Skeletal muscle tissue (tissue), 4 donors: Measurements from ENCODE around the gene ITGB1BP1. TPM values are rescaled to one million over a fixed set of nuclear protein-coding genes. Genes with fewer than 3 reads are reported as not detected.

Experiments used
- H3K27ac ChIP-seq: one replicate; pipeline ENCODE4 v1.7.0; 2013; ENCODE audit warnings: mild to moderate bottlenecking, low read depth, low read length, inconsistent platforms
- H3K27me3 ChIP-seq, 3 donors: one replicate each; pipeline ENCODE4 v1.7.0; 2013; ENCODE audit warnings: low read length in 3 of 3; ENCODE audit not compliant: control insufficient read depth in 3 of 3, insufficient read depth in 3 of 3
- H3K36me3 ChIP-seq, 3 donors: one replicate each; pipeline ENCODE4 v1.7.0; 2013; ENCODE audit warnings: low read length in 3 of 3; ENCODE audit not compliant: control insufficient read depth in 3 of 3, insufficient read depth in 3 of 3
- H3K4me1 ChIP-seq, 3 donors: one replicate each; pipeline ENCODE4 v1.7.0; 2013; ENCODE audit warnings: low read length in 3 of 3, mild to moderate bottlenecking in 3 of 3; ENCODE audit not compliant: control insufficient read depth in 3 of 3, insufficient read depth in 3 of 3
- H3K4me3 ChIP-seq, 3 donors: one replicate each; pipeline ENCODE4 v1.7.0; 2013; ENCODE audit warnings: low read length in 3 of 3
- H3K9ac ChIP-seq, 3 donors: one replicate each; pipeline ENCODE4 v1.7.0; 2013; ENCODE audit warnings: low read length in 3 of 3, mild to moderate bottlenecking in 3 of 3, moderate library complexity in 2 of 3, low read depth in 1 of 3
- H3K9me3 ChIP-seq, 3 donors: one replicate each; pipeline ENCODE4 v1.7.0; 2013; ENCODE audit warnings: low read length in 3 of 3; ENCODE audit not compliant: control insufficient read depth in 3 of 3
- total RNA-seq: library from RNA; depleted of rRNA; stranded (reverse); fragments of >200 nt; gene quantifications from one replicate; pipeline ENCODE4 v1.2.3, GENCODE V29; 2014
- donor health status: Osteomylitis.

Gene ITGB1BP1
- total RNA-seq, 1 donor from 2014 or later, result 37.1 TPM

DNA sequence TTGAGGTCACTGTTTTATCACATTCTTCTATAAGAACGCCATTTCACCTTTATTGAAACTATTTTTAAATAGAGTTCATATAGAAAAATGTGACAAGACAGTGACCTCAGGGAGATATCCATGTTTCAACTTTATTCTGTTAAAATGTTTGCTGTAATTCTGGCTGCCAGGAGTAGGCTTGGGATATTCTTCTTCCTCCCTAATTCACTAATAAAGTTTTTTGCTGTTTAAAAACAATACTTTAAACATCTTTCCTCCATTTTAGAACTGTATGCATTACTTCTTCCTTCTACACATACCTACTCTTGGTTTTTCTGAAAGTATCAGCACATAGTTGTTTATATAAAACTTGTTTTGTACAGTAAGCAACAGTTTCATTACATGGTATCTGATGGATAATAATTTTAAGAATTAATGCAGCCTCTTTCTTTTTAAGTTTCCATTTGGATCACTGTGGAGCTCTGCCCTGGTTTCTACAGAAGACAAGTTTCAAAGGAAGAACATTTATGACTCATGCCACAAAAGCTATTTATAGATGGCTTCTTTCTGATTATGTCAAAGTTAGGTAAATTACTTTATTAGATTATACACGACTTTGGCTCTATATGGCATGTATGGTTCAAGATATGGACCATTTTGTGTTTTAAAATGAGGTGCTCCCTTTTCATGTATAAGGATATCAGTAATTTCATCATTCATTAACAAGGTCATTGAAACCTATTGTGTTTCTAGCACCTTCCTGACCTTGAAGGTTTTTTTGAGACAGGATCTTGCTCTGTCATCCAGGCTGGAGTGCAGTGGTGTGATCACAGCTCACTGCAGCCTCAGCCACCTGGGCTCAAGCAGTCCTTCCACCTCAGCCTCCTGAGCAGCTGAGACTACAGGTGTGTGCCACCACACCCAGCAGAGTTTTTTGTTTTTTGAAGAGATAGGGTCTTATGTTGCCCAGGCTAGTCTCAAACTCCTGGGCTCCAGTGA is 7.3 kb upstream of the ITGB1BP1 start:
- H3K27me3 ChIP-seq, result no peaks in the 10 kb centered on the region
- no peaks in the 10 kb centered on the region for H3K4me1 ChIP-seq
- peaks cover 9 to 53% (median 51%) of the 10 kb centered on the region in 3 donors for H3K36me3 ChIP-seq
- H3K4me3 ChIP-seq, result no peak overlapping the region
- no peak overlapping the region for H3K27ac ChIP-seq
- no peak overlapping the region for H3K9ac ChIP-seq
- no peaks in the 10 kb centered on the region for H3K9me3 ChIP-seq

DNA sequence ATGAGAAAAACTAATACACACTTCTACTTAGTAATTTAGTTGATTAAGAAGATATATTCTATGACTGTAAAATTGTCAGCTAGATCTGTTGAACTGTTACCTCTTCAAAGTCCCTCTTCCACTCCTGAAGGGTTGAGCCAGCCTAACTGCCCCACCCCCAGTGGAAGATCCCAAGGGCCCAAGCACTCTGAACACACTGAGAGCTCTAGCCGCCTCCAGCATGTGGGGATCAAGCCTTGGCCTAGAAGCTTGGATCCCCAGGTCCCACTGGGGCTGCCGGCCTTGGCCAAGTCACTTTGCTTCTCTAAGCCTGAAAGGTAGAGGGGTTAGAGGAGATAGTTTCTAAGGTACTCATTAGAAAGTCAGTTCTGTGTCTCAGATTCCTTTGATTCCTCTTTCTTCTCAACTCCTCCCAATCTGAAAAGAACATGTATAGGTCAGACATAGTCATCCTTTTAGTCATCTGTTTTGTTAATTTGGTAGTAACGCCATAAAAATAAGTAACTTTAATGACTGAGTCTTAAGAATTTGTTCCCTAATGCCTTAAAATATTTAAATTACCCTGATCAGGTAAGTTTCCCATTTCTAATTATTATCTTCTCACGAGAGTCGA is 5.7 kb upstream of the ITGB1BP1 start:
- H3K27me3 ChIP-seq, result no peaks in the 10 kb centered on the region
- H3K4me1 ChIP-seq, result peaks cover 6 to 10% (median 6%) of the 10 kb centered on the region in 3 donors
- H3K9me3 ChIP-seq, result no peaks in the 10 kb centered on the region
- no peak overlapping the region for H3K27ac ChIP-seq
- H3K4me3 ChIP-seq, result no peak overlapping the region
- H3K9ac ChIP-seq, result no peak overlapping the region
- H3K36me3 ChIP-seq, result peaks cover 7 to 44% (median 43%) of the 10 kb centered on the region in 3 donors

DNA sequence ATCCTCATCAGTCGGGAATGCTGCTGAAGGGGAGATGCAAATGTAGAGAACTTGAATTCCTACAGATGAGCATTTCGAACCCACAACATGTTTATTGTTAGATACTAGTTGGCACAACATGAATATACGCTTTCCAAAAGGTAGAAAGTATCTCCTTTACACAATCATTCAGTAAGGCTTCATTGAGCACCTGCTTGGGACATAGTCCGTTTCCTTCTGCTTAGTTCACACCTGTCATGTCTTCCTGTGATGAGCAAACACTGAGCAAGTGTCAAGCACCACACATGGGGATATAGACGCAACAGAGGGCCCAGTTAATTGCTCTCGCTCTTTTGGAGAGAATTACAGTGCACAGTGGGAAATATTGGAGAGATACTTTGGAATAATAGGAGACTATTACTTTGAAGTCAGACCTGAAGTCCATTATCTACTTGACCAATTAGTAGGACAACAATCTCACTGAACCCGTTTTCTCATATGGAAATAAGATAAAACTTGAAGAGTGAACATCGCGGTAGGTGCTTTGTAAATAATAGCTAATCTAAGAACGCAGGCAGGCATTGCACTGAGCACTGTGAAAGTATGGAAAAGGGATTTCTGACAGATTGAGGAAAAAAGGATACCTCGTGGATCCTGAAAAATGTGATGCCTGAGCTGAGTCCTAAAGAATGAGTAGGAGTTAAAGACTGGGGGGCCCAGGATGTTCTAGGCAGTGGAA is 1.3 kb upstream of the ITGB1BP1 start:
- Histone ChIP-seq H3K4me3 (peak overlapping the region; percentile 95 to 98 (median 97)), H3K9ac (peak overlapping the region; percentile 91 to 97 (median 96)), H3K9me3 (no peaks in the 10 kb centered on the region), H3K36me3 (peaks cover 0 to 10% (median 5%) of the 10 kb centered on the region in 3 donors), H3K27me3 (no peaks in the 10 kb centered on the region), H3K4me1 (peaks cover 20 to 31% (median 30%) of the 10 kb centered on the region in 3 donors), H3K27ac (no peak overlapping the region)

DNA sequence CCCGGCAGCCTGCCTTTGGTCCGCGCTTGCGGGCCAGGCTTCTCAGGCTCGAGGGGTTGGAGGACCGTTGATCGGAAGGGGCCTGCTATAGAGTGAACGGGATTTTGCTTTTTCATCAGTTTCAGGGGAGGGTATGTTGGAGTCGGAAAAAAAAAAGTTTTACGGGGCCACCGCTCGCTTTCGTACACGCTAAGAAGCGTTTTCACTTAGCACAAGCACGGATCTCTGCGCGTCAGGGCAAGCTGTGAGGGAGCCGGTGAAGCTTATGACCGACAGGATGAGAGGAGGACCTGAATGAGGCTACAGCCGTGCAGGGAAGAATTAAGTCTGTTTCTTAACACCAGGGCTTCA is 569 bp upstream of the ITGB1BP1 start:
- Histone ChIP-seq H3K4me1 (peaks cover 20 to 32% (median 31%) of the 10 kb centered on the region in 3 donors), H3K27me3 (no peaks in the 10 kb centered on the region)

DNA sequence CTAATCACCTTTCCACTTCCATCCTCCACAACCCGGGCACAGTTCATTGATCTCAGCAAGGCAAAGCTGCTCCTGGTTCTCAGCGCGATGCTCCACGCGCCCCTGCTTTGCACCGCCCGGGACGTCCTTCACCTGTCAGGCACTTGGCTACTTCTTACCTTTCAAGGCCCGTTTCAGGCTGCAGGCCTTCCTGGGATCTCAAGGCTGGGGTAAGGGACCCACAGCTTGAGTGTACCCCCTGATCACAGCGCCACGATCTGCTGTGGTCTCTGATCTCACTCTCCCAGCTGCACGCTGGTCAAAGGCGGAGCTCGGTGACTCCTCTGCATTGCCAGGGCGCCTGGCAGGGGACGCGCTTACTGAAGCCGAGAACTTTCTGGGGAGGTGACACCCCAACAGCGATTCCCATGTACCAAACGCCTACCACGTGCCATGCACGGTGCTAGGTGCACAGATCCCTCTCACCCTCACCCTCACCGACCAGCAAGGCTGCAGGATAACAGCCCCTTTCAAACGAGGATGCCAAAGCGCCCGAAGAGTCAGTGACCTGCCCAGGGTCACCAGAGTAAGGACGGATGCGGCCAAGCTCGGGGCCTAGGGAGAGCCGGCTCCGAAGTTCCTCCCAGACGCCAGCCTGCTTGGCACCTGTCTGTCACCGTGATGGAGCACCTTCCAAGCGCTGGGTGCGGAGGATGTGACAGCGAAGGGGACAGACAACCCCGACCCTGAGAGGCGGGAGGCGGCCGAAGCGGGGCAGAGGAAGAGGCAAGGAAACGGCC is 818 bp downstream of the ITGB1BP1 start:
- peak overlapping the region; percentile 97 to 98 (median 97) for H3K4me3 ChIP-seq
- H3K9ac ChIP-seq, result peak overlapping the region; percentile 94 to 97 (median 96)
- no peaks in the 10 kb centered on the region for H3K9me3 ChIP-seq
- peak overlapping the region; percentile 81 for H3K27ac ChIP-seq
- H3K27me3 ChIP-seq, result no peaks in the 10 kb centered on the region
- peaks cover 0 to under 1% (median 0%) of the 10 kb centered on the region in 3 donors for H3K36me3 ChIP-seq
- peaks cover 20 to 35% (median 31%) of the 10 kb centered on the region in 3 donors for H3K4me1 ChIP-seq

More for the DNA sequence above, 569 bp upstream of the ITGB1BP1 start:
- H3K36me3 ChIP-seq, result peaks cover 0 to 5% (median under 1%) of the 10 kb centered on the region in 3 donors
- H3K9me3 ChIP-seq, result no peaks in the 10 kb centered on the region
- H3K27ac ChIP-seq, result peak overlapping the region; percentile 81
- H3K4me3 ChIP-seq, result peak overlapping the region; percentile 95 to 98 (median 97)
- H3K9ac ChIP-seq, result peak overlapping the region; percentile 91 to 97 (median 96)

DNA sequence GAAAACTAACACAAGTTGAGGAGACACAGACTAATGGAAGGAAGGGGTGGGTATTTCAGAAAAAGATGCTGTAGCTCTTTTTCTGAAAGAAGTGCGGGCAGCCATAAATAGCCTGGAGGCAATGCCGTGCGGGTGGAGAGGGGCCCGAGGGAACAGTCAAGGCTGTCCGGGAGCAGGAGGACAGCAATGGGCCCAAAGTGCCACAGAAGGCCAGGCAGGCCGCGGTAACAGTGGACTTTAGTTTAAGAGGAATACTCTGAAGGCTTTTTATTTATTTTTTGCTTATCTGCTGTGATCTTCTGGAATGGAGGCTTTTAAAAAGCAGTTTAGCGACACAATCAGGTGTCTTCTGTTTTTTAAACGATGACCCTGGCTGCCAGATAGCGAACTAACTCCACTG is 2.8 kb downstream of the ITGB1BP1 start:
- peaks cover 0 to 11% (median 6%) of the 10 kb centered on the region in 3 donors for H3K36me3 ChIP-seq
- H3K9ac ChIP-seq, result no peak overlapping the region
- H3K9me3 ChIP-seq, result no peaks in the 10 kb centered on the region
- no peak overlapping the region for H3K27ac ChIP-seq
- peaks cover 20 to 35% (median 31%) of the 10 kb centered on the region in 3 donors for H3K4me1 ChIP-seq
- no peaks in the 10 kb centered on the region for H3K27me3 ChIP-seq
- peak overlapping the region in 1 of 3 donors; percentile 6 for H3K4me3 ChIP-seq

DNA sequence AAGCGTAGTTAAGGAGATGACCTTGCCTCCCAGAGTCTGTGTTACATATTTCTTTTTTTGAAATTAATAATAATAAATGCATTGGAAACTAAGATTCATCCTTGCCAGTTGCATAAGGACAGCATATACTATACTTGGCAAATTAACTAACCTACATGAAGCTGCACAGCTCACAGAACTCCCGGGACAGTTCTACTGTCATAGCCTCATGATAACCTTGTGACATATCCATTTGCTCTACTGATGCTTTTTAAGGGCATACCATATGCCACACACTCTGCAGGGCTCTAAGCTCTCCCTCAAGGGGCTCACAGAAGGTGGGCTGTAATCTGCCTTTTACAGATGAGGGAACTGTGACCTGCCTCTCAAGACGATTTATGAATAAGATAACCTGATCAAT is 3.8 kb downstream of the ITGB1BP1 start:
- peaks cover 0 to 11% (median 6%) of the 10 kb centered on the region in 3 donors for H3K36me3 ChIP-seq
- H3K27ac ChIP-seq, result no peak overlapping the region
- no peaks in the 10 kb centered on the region for H3K27me3 ChIP-seq
- no peak overlapping the region for H3K4me3 ChIP-seq
- H3K9ac ChIP-seq, result no peak overlapping the region
- peaks cover 19 to 34% (median 26%) of the 10 kb centered on the region in 3 donors for H3K4me1 ChIP-seq
- H3K9me3 ChIP-seq, result no peaks in the 10 kb centered on the region

DNA sequence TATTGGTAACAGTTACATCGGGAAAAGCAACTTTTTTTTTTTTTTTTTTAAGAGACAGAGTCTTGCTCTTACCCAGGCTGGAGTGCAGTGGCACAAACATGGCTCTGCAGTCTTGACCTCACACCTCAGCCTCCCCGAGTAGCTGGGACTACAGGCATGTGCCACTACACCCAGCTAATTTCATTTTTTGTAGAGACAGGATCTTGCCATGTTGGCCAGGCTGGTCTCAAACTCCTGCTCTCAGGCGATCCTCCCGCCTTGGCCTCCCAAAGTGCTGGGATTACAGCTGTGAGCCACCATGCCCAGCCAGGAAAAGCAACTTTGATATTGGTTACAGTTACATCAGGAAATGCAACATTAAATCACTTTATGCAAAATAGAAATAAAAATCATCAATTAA is 4.6 kb downstream of the ITGB1BP1 start:
- no peaks in the 10 kb centered on the region for H3K9me3 ChIP-seq
- H3K27me3 ChIP-seq, result no peaks in the 10 kb centered on the region
- peaks cover 11 to 27% (median 18%) of the 10 kb centered on the region in 3 donors for H3K4me1 ChIP-seq
- H3K27ac ChIP-seq, result no peak overlapping the region
- no peak overlapping the region for H3K9ac ChIP-seq
- no peak overlapping the region for H3K4me3 ChIP-seq
- H3K36me3 ChIP-seq, result peaks cover 0 to 13% (median 6%) of the 10 kb centered on the region in 3 donors

DNA sequence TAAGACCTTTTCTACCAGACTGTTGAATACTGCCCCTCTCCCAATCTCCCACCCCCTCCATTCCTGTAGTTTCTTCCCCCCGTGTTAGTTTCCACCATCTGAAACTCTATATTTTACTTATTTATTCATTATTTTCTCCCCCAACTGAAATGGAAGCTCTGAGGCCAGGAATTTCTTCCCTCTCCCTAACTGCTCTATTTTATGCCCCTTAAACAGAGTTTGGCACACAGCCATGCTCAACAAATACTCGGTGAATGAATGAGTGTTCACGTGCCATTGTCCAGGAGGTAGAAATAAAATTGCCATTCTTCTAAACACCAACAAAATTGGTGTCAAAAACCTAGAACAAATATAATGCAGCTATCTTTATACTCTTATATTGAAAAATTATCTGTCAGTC is 5.6 kb downstream of the ITGB1BP1 start:
- Histone ChIP-seq H3K27ac (no peak overlapping the region), H3K36me3 (peaks cover 0 to 17% (median 6%) of the 10 kb centered on the region in 3 donors), H3K9me3 (no peaks in the 10 kb centered on the region), H3K27me3 (no peaks in the 10 kb centered on the region), H3K9ac (no peak overlapping the region), H3K4me1 (peaks cover 11 to 26% (median 13%) of the 10 kb centered on the region in 3 donors), H3K4me3 (no peak overlapping the region)
